ENCODE measurements around the gene ADAMTS9. TPM values are rescaled to one million over a fixed set of nuclear protein-coding genes. Genes with fewer than 3 reads are reported as not detected.
A peak's percentile ranks its signal among the peaks of the same experiment; 100 is the strongest.

The ADAMTS9 gene
- total RNA-seq, 1 donor from 2014 or later = 5.1 TPM

- no peak overlapping the region for H3K27ac Mint-ChIP-seq (ENCODE audit: unreplicated experiment)
- no peaks in the 10 kb centered on the region for H3K9me3 Mint-ChIP-seq (ENCODE audit: low read depth)
- H3K36me3 Mint-ChIP-seq (ENCODE audit: low read depth) = no peaks in the 10 kb centered on the region
- H3K4me3 Mint-ChIP-seq (ENCODE audit: unreplicated experiment) = no peak overlapping the region
- H3K4me1 Mint-ChIP-seq (ENCODE audit: low read depth) = peaks cover 6% of the 10 kb centered on the region
- H3K27me3 Mint-ChIP-seq (ENCODE audit: low read depth) = no peaks in the 10 kb centered on the region
- DNase-seq (ENCODE audit: low spot score) = no peak
- TF ChIP-seq CTCF (IDR thresholded peaks at IDR 0.05) = no peak
Observed at GRCh38 chr3:64726414-64727090, 38.8 kb upstream of the ADAMTS9 start.

GRCh38 chr3:64718976-64719375, 31.2 kb upstream of the ADAMTS9 start:
- no peaks in the 10 kb centered on the region for H3K36me3 Mint-ChIP-seq (ENCODE audit: low read depth)

GRCh38 chr3:64717872-64718613, 30.2 kb upstream of the ADAMTS9 start:
- Mint-ChIP-seq H3K4me1 (ENCODE audit: low read depth) (peaks cover 20% of the 10 kb centered on the region), H3K9me3 (ENCODE audit: low read depth) (no peaks in the 10 kb centered on the region), H3K36me3 (ENCODE audit: low read depth) (no peaks in the 10 kb centered on the region), H3K27ac (ENCODE audit: unreplicated experiment) (no peak overlapping the region), H3K4me3 (ENCODE audit: unreplicated experiment) (no peak overlapping the region), H3K27me3 (ENCODE audit: low read depth) (peaks cover 2% of the 10 kb centered on the region)
- TF ChIP-seq CTCF (IDR thresholded peaks at IDR 0.05) = peak; percentile 88
- DNase-seq (ENCODE audit: low spot score) = no peak

More at GRCh38 chr3:64718976-64719375, 31.2 kb upstream of the ADAMTS9 start:
- H3K27me3 Mint-ChIP-seq (ENCODE audit: low read depth) = no peaks in the 10 kb centered on the region
- peaks cover 20% of the 10 kb centered on the region for H3K4me1 Mint-ChIP-seq (ENCODE audit: low read depth)
- no peak for DNase-seq (ENCODE audit: low spot score)
- no peaks in the 10 kb centered on the region for H3K9me3 Mint-ChIP-seq (ENCODE audit: low read depth)
- no peak overlapping the region for H3K4me3 Mint-ChIP-seq (ENCODE audit: unreplicated experiment)
- no peak overlapping the region for H3K27ac Mint-ChIP-seq (ENCODE audit: unreplicated experiment)
- TF ChIP-seq CTCF (IDR thresholded peaks at IDR 0.05) = no peak

GRCh38 chr3:64717411-64717810, 29.6 kb upstream of the ADAMTS9 start:
- Mint-ChIP-seq H3K4me1 (ENCODE audit: low read depth) (peaks cover 20% of the 10 kb centered on the region), H3K27ac (ENCODE audit: unreplicated experiment) (no peak overlapping the region), H3K4me3 (ENCODE audit: unreplicated experiment) (no peak overlapping the region), H3K27me3 (ENCODE audit: low read depth) (peaks cover 2% of the 10 kb centered on the region), H3K9me3 (ENCODE audit: low read depth) (no peaks in the 10 kb centered on the region), H3K36me3 (ENCODE audit: low read depth) (no peaks in the 10 kb centered on the region)
- TF ChIP-seq CTCF (IDR thresholded peaks at IDR 0.05) = no peak
- no peak for DNase-seq (ENCODE audit: low spot score)

- Mint-ChIP-seq H3K27ac (ENCODE audit: unreplicated experiment) (peak overlapping the region; percentile 50), H3K9me3 (ENCODE audit: low read depth) (no peaks in the 10 kb centered on the region), H3K27me3 (ENCODE audit: low read depth) (peaks cover 2% of the 10 kb centered on the region), H3K4me1 (ENCODE audit: low read depth) (peaks cover 20% of the 10 kb centered on the region), H3K36me3 (ENCODE audit: low read depth) (no peaks in the 10 kb centered on the region), H3K4me3 (ENCODE audit: unreplicated experiment) (peak overlapping the region; percentile 7)
- no peak for TF ChIP-seq CTCF (IDR thresholded peaks at IDR 0.05)
- no peak for DNase-seq (ENCODE audit: low spot score)
Observed at GRCh38 chr3:64716110-64716710, 28.4 kb upstream of the ADAMTS9 start.
